HUDEP-2 (cell line): ENCODE data around the gene ARMH2.

Experiments used
- DNase-seq, 76 experiments: peaks; one replicate each; lab custom pipeline; 2025; ENCODE audit not compliant: unreplicated experiment in 76 of 76; lab: John Stamatoyannopoulos, UW

Gene ARMH2

DNA sequence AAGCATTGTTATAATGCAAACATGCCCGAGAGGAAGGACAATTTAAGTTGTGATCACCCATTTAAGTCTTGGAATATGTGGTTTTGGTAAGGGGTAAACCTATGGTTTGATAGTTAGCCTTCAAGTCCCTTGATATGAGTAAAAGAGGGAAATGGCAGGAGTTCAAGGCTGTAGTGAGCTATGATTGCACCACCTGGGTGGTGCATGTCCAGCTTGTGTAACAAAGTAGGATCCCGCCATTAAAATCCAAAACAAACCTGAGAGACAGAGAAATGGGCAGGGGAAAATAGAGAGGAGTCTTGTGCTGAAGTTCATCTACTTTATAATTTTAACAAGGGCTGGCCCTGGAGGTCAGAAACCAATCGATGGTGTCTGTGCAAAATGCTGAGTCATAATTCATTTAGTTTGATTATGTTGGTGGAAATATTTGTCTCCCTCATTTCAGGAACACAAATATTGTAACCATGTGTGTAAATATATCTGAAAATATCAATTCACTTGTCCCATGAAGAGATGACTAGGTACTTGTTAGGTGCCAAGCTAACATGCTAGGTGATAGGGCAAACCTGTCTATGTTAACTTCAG is 23.2 kb upstream of the ARMH2 start:
- DNase-seq, result no peak

DNA sequence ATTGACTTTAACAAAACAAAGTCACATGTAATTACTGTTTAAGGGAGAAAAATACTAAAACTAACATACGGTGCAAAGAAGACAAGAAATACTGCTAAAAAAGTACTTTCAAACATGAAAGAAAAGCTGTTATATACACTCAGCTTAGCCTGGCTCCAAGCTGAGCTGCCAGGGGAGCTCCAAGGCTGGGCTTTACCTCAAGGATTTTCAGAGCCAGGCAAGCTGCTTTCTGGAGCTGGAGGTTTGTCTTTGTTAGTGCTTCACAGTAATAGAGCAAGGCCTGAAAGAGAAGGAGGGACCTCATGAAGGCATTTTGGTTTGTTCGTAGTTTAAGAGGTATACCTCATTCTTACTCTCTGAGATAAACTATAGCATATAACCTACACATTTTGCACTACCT is 19.6 kb upstream of the ARMH2 start:
- no peak for DNase-seq

DNA sequence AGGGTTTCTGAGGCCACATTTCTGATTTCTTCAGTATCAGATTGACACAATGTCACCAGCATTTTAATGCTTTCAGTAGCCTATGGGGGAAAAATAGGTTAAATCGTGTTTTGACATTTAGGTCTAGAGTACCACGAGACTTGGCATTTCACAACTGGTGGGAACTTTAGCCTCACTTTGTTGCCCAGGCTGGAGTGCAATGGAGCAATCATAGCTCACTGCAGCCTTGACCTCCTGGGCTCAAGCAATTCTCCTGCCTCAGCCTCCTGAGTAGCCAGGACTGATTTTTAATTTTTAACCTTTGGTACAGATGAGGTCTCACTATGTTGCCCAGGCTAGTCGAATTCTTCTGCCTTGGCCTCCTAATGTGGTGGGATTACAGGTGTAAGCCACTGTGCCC is 11.0 kb upstream of the ARMH2 start:
- no peak for DNase-seq

DNA sequence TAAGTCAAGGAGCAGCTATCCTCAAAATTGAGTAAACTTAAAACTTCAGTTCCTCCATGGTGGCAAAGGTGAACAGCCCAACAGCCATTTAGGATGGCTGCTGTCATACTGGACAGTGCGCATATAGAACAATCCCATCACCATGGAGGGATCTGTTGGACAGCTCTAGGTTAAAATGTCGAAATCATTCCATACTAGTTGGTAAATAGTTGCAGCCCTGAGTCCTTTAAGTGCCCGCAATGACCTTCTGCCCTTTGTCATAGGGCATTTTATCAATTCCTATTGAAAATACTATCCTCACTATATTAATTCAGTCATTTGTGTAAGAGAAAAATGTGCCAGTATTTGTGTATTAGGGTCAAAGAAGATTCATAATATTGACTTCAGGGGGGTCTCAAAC is 8.9 kb upstream of the ARMH2 start:
- no peak for DNase-seq

DNA sequence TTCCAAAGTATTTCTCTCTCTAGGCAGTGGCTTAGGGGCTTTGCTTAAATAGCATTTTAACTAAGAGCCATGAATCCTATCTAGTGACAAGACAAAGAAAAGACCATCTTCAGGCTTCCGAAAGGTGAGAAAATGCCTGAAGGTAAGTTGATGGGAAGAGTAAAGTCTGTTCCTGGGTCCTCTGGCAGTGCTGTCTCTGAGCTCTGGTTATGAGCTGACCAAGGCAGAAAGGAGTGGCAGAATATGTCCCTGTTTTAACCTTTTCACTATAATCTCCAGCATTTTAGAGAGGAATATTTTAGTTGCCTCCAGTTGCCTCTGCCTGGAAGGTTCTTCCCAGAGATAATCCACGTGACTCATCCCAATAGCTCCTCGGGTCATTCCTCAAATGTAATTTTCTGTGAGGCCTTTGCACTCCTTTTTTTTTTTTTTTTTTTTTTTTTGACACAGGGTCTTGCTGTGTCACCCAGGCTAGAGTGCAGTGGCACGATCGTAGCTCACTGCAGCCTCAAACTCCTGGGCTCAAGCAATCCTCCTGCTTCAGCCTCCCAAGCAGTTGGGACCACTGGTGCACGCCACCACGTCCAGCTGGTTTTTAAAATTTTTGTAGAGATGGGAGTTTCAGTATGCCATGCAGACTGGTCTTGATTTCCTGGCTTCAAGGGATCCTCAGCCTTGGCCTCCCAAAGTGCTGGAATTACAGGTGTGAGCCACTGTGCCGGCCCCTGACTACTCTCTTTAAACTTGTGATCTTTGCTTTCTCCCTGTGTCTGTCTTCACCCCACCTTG is 3.7 kb upstream of the ARMH2 start:
- no peak for DNase-seq

DNA sequence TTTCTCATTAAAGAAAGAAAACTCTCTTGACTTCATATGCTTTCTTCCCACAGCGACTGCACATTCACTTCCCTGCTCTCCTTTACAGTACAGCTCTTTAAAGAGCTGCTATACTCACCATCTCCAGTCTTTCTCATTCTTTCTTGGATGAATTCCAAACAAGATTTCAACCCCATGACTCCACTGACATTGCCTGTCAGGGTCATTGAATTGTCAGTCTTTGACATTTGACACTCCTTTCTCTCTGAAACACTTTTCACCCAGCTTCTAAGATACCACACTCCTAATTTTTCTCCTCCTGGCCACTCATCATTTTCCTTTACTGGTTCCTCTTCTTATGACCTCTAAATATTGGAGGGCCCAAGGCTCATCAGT is 811 bp upstream of the ARMH2 start:
- DNase-seq, result no peak

DNA sequence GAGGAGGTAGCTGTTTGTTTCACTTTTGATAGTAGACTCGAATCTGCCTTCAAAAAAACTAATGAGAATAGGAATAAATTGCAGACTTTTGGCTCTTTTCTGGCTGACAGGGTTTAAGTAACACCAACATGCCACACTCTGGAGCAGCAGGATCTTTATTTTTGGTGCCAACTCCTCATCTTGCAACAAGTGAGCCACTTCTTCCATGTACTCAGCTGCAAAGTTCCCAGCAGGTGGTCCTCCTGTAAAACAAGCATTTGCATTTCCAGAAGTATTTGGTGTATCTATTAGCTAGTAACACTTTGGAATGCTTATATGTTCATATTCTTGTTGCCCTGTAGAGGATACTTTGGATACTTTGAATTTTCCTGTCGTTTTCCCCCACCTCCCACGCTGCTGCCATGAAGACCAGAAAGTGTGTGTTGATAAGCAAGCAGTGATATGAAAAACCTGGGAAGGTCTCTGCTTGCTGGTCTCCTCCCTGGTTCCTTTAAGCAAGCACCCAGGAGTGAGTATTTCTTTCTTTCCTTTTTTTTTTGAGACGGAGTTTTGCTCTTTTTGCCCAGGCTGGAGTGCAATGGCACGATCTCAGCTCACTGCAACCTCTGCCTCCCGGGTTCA is 1.0 kb downstream of the ARMH2 start:
- no peak for DNase-seq

DNA sequence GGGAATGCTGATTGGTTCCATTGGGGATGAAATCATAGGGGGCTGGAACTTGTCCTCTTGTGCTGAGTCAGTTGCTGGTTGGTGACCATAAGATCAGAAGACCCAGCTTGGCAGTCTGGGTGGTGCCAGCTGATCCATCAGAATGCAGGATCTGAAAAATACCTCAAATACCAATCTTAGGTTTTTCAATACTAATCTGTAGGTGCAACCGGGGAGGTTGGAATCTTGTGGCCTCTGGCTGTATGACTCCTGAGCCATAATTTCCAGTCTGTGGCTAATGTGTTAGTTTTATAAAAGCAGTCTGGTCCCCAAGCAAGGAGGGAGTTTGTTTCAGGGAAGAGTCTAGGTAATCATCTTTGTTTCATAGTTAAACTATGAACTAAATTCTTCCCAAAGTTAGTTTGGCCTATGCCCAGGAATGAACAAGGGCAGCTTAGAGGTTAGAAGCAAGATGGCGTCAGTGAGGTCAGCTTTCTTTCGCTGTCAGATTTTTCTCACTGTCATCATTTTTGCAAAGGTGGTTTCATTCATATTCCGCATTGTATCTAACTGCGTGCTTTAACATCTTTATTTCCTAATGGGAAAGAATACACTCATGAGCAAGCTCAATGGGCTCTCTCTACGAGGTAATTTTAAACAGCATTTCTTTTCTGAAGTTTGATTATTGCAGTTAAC is 2.0 kb downstream of the ARMH2 start:
- DNase-seq, result no peak

DNA sequence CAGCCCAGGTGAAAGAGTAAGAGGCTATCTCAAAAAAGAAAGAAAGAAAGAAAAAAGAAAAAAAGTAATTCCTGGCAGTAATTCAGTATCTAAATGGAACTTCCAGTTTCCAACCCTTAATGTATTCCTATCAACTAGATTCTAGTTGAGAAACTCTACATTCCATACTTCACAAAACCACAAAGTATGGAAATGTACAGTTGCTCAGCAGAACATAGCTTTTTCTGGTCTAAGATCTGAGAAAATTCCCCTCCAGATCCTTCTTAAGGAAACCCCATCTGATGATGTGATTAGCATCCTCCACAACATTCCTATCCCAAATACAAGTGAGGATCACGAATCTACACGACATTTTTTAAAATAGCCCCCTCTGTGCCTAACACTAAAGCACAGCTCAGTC is 3.6 kb downstream of the ARMH2 start:
- DNase-seq, result no peak

DNA sequence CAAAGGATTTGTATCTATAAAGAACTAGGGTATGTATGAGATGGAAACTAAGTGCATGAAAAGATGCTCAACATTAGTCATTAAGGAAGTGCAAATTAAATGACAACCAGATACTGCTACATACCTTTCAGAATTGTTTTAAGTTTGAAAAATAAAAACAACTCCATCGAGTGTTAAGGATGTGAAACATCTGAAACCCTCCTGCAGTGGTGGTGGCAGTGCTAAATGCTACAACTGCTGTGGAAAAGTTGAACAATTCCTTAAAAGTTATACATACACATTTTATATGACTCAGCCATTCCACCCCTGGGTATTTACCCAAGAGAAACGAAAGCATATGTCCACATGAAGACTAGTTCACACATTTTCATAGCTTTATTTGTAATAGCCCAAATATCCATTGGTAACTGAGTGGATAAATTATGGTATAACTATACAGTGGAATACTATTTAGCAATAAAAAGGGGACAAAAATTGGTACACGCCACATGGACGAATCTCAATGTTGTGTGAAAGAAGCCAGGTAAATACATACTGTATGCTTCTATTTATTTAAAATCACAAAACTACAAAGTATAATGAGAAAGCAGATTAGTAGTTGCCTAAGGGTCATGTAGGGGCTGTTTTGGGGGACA is 10.6 kb downstream of the ARMH2 start:
- DNase-seq, result no peak

DNA sequence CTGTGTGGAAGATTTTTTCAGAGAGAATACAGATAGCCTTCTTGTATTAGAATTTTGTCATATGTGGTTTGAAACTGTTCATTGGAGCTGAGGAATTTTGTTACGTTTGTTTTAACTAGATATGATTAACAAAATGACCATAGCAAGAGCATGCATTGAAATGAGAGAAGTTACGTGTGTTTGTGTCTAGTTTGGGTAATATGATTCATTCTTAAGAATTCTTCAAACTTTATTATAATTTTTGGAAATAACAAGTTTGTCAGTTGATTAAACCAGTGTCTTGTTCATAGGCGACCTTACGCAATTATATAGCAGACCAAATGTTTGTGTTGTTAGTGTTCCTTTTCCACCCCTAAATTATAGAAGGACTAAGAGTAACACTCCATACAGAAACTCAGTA is 18.5 kb downstream of the ARMH2 start:
- no peak for DNase-seq

DNA sequence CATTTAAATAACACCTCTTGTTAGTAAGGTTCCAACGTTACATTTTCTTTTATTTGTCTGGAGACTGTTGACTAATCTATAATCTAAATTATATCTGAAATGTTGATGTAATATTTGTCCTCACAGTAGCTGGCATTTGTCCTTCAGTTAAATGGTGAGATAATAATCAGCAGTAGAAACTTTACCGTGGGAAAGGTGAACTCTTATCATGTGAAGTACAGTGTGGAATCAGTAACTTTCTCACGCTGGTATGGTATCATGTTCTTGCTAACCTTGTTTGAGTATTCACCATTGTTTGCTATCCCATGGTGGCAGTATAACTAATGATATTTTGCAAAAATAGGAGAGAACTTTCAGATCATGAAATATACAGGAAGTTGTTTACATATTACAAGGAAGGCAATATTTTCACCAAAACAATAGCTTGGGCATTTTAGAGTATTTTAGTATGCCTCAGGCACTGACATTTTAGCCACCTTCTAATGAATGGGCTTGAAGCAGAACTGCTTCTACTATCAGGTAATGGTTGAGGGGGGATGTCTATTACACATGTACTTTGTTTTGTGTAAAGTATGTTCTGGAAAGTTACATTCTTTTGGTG is 19.2 kb downstream of the ARMH2 start:
- no peak for DNase-seq

DNA sequence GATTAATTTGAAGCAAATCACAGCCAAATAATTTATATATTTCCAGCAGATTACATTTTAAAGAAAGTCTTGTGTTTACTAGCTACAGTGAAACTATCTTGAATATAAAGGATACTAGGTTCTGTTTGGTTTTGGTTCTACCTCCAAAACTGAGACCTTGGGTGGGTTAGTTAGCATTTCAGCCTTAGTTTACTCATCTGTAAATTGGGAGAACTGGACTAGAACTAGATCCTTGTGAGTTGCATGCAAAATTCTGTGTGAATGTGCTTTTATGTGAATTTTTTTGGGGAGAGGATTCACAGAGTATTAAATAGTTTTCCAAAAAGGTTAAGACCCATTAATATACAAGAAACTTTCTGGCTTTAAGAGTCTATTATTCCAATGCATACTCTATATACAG is 19.8 kb downstream of the ARMH2 start:
- DNase-seq, result no peak

DNA sequence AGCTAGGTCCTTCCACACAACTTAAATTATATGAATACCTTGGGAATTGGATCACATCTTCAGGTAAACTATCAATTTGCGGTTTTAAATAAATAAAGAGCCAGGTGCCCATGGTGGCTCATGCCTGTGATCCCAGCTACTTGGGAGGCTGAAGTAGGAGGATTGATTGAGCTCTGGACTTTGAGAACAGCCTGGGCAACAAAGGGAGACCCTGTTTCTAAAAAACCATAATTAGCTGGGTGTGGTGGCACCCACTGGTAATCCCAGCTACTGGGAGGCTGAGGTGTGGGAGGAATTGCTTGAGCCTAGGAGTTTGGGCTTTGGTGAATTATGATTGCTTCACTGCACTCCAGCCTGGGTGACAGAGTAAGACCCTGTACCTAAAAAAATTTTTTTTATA is 20.6 kb downstream of the ARMH2 start:
- no peak for DNase-seq

DNA sequence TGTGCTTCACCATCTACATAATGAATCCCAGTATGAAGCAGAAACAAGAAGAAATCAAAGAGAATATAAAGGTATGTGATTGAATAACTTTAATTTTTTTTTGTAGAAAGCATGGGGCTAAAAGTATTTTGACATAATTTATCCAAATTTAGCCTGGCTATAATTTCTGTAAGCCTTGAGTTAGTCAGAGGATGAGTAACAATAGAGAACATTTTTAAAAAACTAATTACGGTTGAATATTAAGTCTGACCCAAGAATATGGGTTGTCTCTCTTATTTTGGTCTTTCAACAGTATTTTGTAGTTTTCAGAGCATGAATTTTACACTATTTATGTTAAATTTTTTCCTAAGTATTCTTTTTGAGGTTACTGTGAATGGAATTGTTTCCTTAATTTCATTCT is 21.5 kb downstream of the ARMH2 start:
- no peak for DNase-seq

DNA sequence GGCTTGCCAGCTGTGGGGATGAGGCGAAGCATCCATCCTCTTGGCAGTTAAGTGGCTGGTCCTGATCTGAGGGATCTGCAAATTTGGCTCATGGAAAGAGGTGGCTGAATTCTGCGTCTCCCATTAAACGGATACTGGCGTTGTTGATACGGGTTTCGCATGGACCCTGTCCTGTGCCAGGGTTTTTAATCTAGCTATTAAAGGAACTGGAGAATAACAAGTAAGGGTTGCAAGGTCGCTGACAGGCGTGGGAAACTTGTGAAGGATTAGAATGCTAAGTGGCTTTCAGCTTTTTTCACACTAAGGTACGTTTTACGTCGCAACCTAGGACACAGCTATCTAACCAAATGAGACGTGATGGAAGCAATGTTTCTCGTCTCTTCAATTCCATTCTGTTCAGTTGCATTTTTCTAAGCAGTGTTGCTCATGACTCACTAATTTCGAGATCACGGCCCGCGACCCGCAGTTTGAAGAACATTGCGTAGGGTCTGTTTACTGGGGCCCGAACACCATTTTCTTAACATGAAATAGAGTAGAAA is 23.1 kb downstream of the ARMH2 start:
- DNase-seq, result peak in 1 of 76 experiments; percentile 21

DNA sequence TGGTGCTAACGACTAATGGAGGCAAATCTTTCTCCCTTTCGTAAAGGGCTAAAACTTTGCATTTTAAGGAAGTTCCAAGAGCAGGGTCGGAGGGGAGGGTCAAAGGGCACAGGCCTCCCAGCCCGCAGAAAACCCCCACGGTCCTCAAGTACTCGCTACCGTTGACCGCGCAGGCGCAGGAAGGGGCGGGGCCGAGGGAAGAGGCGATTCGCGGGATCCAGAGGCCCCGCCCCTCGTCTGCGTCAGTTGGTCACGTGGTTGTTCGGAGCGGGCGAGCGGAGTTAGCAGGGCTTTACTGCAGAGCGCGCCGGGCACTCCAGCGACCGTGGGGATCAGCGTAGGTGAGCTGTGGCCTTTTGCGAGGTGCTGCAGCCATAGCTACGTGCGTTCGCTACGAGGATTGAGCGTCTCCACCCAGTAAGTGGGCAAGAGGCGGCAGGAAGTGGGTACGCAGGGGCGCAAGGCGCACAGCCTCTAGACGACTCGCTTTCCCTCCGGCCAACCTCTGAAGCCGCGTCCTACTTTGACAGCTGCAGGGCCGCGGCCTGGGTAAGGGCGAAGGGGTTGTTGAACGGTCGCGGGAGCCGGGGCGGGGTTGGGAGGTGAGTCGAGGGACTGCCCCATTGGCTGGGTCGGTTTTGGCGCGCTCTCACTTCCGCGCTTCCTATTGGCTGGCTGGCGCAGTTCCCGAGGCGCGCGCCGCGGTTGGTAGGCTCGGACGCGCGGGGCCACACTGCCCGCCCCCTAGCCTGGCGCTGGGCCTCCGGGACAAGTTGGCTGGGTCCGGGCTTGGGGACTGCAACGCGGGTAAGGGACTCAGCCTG is 23.8 kb downstream of the ARMH2 start, which contains the start of gene GMNN:
Gene GMNN, plus strand, starts transcription at position 242 of the 824 bp plus-strand sequence. CDS start 2,310 bp downstream, outside the sequence.
- DNase-seq, result peak; percentile 72 to 100 (median 99)

DNA sequence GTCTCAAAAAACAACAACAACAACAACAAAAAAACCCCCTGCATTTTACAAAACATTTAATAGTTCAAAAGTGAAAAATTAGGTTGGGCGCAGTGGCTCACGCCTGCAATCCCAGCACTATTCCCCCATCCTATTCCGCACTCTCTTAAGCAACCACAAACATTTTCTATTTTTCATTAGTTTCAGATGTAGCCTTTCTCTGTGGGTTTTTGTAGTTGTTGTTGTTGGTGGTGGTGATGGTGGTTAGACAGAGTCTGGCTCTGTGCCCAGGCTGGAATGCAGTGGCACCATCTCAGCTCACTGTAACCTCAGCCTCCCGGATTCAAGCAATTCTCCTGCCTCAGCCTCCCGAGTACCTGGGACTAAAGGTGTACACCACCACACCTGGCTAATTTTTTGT is 30.4 kb downstream of the ARMH2 start:
- no peak for DNase-seq

DNA sequence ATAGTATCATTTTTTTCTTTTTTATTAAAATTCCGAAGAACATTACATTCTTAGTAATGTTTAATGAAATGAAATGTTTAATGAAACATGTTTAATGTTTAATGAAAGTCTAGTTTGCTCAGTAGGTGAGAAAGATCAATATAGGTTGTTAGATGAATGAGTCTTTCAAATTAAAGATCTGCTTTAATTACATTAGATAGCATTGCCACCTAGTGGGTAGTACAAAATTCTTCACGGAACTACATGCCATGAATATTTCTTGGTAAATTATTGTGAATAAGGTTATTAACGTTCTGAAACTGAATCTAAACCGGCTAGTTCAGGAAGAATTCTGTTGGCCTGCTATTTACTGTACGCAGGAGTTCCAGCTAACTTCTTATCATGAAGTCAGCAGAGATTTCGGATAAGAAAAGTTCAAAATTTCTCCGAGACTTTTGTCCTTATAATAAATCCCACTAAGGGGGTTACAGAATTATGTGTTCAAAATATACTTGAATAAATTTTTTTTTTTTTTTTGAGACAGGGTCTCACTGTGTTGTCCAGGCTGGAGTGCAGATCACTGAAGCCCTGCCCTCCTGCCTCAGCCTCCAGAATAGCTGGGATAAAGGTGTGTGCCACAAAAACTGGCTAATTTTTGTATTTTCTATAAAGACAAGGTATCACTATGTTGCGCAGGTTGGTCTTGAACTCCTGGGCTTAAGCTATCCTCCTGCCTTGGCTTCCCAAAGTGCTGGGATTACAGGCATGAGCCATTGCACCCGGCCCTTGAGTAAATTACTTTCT is 31.8 kb downstream of the ARMH2 start:
- peak in 16 of 76 experiments; percentile 8 to 50 (median 30) for DNase-seq
